ENCODE data around the gene LIPC.

Gene LIPC

DNA sequence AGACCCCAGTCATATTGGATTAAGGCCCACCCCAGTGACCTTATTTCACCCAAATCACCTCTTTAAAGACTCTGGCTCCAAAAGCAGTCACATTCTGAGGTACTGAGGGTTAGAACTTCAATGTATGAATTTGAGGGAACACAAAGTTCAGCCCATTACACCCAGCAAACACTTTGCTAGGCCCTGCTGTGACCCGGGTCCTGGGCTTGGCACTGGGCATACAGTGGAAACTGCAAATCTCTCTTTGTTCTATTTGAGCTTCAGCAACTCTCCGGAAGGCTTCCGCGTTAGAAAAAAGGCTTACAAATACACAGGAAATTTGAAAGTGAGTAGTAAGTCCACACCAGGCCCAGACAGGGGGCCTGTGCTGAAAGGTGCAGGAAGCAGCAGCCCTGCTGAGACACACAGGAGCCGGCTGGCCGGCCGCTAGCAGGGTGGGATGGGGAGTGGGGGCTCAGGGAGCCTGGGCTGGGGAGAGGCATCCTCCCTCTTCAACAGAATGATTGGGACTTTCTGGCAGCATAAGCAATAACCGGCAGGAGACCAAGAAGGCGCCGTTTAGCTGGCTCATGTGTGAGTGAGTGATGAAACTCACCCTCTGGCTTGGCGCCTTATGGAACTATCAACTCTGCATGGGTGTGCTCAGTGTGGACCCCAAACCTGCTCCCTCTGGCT, 13.0 kb downstream of the LIPC start:
- H3K4me3 ChIP-seq (ENCODE audit: low read depth, low read length) = no peak overlapping the region
- TF ChIP-seq CTCF (IDR thresholded peaks at IDR 0.05; ENCODE audit: borderline replicate concordance, insufficient read depth, low read depth, low read length) = no peak

GRCh38 chr15:58445865-58446264, 14.1 kb downstream of the LIPC start:
- H3K4me3 ChIP-seq (ENCODE audit: low read depth, low read length) = no peak overlapping the region
- TF ChIP-seq CTCF (IDR thresholded peaks at IDR 0.05; ENCODE audit: borderline replicate concordance, insufficient read depth, low read depth, low read length) = no peak

DNA sequence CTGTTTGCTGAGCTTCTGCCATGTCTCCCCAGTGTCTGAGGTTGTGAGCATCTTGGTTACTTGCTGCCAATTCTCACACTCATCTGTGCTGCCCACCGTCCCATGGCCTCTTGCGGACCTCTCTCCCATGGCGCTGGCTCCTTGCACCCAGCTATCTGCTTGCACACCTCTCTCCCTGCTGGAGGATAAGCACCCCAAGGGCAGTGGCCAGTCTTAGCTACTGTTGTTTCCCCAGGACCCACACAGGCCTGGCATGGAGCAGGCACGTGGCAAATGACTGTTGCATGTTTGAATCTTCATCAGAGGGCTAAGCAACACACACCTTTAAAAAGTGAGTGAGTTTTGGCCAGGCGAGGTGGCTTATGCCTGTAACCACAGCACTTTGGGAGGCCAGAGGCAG, 14.7 kb downstream of the LIPC start:
- H3K4me3 ChIP-seq (ENCODE audit: low read depth, low read length) = no peak overlapping the region
- TF ChIP-seq CTCF (IDR thresholded peaks at IDR 0.05; ENCODE audit: borderline replicate concordance, insufficient read depth, low read depth, low read length) = no peak

GRCh38 chr15:58447271-58448010, 15.7 kb downstream of the LIPC start:
- no peak for TF ChIP-seq CTCF (IDR thresholded peaks at IDR 0.05; ENCODE audit: borderline replicate concordance, insufficient read depth, low read depth, low read length)
- H3K4me3 ChIP-seq (ENCODE audit: low read depth, low read length) = no peak overlapping the region

GRCh38 chr15:58448331-58448730, 16.5 kb downstream of the LIPC start:
- no peak overlapping the region for H3K4me3 ChIP-seq (ENCODE audit: low read depth, low read length)
- no peak for TF ChIP-seq CTCF (IDR thresholded peaks at IDR 0.05; ENCODE audit: borderline replicate concordance, insufficient read depth, low read depth, low read length)

- TF ChIP-seq CTCF (IDR thresholded peaks at IDR 0.05; ENCODE audit: borderline replicate concordance, insufficient read depth, low read depth, low read length) = no peak
Observed at GRCh38 chr15:58448906-58449305, 17.1 kb downstream of the LIPC start.

DNA sequence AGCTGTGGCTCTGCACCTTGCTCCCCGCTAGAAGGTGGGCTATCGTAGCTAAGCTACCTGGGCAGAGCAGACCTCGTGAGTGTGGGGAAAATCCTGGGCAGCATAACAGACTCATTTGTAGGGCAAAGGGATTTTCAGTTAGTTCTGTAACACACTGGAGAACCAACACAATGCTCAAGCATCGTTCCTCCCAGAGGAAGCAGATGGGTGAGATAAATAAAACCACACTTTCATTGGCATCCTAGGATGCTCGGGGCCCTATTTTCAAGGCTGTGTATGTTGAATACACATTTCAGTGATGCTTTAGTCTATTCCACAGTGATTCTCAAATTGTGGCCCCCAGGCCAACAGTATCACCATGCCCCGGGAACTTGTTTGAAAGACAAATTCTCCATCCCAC, 20.0 kb downstream of the LIPC start:
- no peak for TF ChIP-seq CTCF (IDR thresholded peaks at IDR 0.05; ENCODE audit: borderline replicate concordance, insufficient read depth, low read depth, low read length)
- H3K4me3 ChIP-seq (ENCODE audit: low read depth, low read length) = no peak overlapping the region

More at GRCh38 chr15:58448906-58449305, 17.1 kb downstream of the LIPC start:
- no peak overlapping the region for H3K4me3 ChIP-seq (ENCODE audit: low read depth, low read length)
